UCSD-AML1 (cell line): ENCODE data around the gene CHRNA9.
"Not testable (repeated sequence)": the region's sequence is repeated elsewhere in the genome, so short reads cannot be mapped to it uniquely, and the experiment has no call there.

Experiments
- DNase-seq: peaks from one replicate; lab custom pipeline; 2025; ENCODE audit not compliant: unreplicated experiment; lab: John Stamatoyannopoulos, UW

Gene CHRNA9

GRCh38 chr4:40334591-40335524 lies at the start of gene CHRNA9:
CHRNA9 (plus strand) TSS chr4:40335333; CDS start chr4:40335468, 135 bp downstream.
- no peak for DNase-seq

- no peak for DNase-seq
These were observed 49.4 kb upstream of the CHRNA9 start for GRCh38 chr4:40285692-40286091.

- no peak for DNase-seq
These were observed 46.6 kb upstream of the CHRNA9 start for GRCh38 chr4:40288566-40288965.

DNA sequence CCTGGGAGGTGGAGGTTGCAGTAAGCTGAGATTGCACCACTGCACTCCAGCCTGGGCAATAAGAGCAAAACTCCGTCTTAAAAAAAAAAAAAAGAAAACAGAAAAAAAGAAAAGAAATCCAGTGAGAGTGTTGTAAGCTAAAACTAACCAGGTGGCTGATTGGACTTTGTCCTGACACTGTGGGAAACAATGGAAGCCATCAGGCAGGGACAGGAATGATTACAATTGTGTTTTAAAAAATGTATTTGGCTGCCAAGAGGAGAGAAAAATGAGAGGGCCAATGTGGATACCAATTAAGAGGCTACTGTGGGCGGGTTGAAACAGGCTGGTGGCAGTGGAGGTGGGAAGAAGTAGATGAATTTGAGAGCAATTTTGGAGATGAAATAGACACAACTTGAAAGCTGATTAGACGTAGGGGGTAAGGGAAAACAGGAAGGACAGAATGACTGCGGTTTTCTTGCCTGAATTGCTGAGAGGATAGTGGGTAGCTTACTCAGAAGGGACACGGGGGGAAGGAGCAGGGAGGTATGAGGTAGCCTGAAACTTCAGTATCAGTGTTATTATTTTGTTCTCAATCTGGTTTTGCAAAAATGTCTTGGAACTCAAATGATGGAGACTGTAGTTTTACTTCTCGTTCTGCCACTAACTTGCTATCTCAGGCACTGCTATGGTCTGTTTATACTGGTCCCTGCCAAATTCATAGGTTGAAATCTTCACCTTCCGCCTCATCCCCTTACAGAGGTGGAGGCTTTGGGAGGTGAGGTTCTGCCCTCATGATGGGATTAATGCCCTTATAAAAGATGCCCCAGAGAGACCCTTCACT lies 45.6 kb upstream of the CHRNA9 start:
- DNase-seq = no peak

- not testable (repeated sequence) for DNase-seq
These were observed 44.4 kb upstream of the CHRNA9 start for GRCh38 chr4:40290611-40291186.

- DNase-seq = no peak
These were observed 42.8 kb upstream of the CHRNA9 start for GRCh38 chr4:40292313-40292759.

DNA sequence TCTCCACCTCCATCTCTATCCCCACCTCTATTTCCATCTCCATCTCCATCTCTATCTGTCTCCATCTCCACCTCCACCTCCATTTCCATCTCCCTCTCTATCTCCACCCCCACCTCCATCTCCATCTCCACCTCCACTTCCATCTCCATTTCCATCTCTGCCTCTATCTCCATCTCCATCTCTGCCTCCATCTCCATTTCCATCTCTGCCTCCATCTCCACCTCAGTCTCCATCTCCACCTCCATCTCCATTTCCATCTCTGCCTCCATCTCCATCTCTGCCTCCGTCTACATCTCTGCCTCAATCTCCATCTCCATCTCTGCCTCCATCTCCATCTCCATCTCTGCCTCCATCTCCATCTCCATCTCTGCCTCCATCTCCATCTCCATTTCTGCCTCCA lies 40.8 kb upstream of the CHRNA9 start:
- DNase-seq = no peak

- not testable (repeated sequence) for DNase-seq
These were observed 40.1 kb upstream of the CHRNA9 start for GRCh38 chr4:40295030-40295429.

GRCh38 chr4:40295572-40295971 lies 39.6 kb upstream of the CHRNA9 start:
- DNase-seq = no peak

GRCh38 chr4:40299126-40299525 lies 36.0 kb upstream of the CHRNA9 start:
- no peak for DNase-seq

GRCh38 chr4:40299811-40300292 lies 35.3 kb upstream of the CHRNA9 start:
- DNase-seq = no peak

GRCh38 chr4:40300371-40301162 lies 34.6 kb upstream of the CHRNA9 start:
- no peak for DNase-seq

DNA sequence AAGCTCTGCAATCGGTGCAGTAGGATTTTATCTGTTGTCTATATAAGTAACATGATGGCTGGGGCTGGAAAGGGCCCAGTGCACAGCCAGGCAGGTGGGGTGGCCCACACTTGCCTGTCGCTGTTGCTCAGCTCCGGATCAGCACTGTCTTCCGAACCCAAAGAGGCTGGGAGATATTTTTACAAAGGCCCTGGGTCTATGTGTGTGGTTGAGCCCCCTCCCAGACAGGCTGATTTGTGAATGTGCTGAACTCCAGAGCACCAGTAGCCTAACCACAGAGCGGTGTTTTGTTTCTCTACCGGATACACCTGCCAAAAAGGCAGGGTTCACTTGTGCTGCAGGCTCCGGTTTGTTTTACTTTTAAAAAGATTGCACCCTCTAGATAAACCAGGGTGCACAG lies 33.5 kb upstream of the CHRNA9 start:
- no peak for DNase-seq

DNA sequence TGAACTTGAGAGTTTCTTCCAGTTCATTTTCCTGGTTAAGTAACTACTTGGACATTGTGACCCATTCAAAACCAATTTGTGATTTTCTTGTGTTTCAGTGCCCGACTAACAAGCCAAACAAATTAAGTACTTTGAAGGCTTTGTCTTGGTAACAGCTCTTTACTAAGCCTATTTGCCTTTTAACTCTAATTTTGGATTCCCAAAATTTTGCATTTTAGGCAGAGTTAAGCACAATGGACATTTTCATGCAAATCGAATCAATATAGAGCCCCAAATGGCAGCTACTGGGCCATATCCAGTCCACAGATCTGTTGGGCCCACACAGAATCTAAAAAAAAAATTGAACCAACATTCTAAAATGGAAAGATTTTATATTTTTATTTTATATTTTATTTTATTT lies 31.4 kb upstream of the CHRNA9 start:
- DNase-seq = no peak

- no peak for DNase-seq
These were observed 29.6 kb upstream of the CHRNA9 start for GRCh38 chr4:40305328-40306170.

- no peak for DNase-seq
These were observed 28.9 kb upstream of the CHRNA9 start for GRCh38 chr4:40306226-40306625.

- no peak for DNase-seq
These were observed 28.2 kb upstream of the CHRNA9 start for GRCh38 chr4:40306976-40307375.

- no peak for DNase-seq
These were observed 27.3 kb upstream of the CHRNA9 start for GRCh38 chr4:40307627-40308497.
